Measurements from ENCODE around the gene PITPNB. TPM values are rescaled to one million over a fixed set of nuclear protein-coding genes. Genes with fewer than 3 reads are reported as not detected.

PITPNB gene
- polyA plus RNA-seq, 1 donor (not counting 4 experiments of a cell fraction or from before 2014, with no cell fraction given) = 81.6 TPM

DNA sequence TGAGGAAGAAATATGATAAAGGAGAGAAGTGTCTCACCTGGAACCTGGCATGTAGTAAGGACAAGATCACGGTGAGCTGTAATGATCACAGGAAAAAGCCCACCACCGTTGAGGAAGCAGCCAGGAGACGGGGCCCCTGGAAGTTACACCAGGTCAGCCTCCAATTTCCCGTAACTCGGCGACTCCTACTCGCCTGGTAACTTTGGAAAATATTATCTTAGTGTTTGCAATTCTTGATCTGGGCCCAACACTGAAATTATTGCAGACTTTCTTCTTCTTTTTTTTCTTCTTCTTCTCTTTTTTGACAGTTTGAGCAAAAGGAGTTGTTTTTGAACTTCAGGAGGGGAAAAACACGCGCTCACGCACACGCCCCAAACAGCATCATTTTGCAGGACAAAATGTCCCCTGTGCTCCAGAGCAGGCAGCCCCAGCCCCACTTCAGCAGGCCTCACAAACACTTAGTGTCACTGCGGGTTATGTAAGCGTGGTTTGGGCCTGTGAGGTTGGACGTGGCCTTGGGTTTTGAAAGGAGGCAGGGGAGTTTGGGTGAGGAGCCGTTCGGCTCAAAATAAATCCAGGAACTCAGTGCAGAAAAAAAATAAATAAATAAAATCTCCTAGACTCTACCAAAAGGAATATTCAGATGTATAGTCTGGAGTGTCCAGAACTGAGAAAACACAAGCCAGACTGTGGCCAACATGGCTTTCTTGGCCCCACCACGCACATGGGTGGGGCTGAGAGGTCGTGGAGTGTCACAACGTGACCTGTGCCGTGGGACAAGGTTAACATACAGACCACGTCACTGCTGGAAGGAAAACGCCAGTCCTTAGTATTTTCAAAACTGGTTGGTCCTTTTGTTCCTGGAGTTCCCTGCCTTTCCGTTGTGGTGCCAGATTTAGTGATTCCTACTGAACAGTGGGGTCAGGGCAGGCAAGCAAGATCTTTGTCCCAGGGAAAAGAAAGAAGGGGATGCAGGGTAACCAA is 91.2 kb downstream of the PITPNB start:
- TF ChIP-seq, protein P1, sequence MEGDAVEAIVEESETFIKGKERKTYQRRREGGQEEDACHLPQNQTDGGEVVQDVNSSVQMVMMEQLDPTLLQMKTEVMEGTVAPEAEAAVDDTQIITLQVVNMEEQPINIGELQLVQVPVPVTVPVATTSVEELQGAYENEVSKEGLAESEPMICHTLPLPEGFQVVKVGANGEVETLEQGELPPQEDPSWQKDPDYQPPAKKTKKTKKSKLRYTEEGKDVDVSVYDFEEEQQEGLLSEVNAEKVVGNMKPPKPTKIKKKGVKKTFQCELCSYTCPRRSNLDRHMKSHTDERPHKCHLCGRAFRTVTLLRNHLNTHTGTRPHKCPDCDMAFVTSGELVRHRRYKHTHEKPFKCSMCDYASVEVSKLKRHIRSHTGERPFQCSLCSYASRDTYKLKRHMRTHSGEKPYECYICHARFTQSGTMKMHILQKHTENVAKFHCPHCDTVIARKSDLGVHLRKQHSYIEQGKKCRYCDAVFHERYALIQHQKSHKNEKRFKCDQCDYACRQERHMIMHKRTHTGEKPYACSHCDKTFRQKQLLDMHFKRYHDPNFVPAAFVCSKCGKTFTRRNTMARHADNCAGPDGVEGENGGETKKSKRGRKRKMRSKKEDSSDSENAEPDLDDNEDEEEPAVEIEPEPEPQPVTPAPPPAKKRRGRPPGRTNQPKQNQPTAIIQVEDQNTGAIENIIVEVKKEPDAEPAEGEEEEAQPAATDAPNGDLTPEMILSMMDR (optimal IDR thresholded peaks at IDR 0.05 in 1 of 3, IDR thresholded peaks at IDR 0.05 in 1 of 3, conservative IDR thresholded peaks at IDR 0.05 in 1 of 3; ENCODE audit: extremely low read depth in 1 of 3, insufficient read depth in 2 of 3, low read length in 3 of 3) = no peak
- no peak for TF ChIP-seq EZH2 (IDR thresholded peaks at IDR 0.05; ENCODE audit: low read length)
- no peak for FAIRE-seq
- no peaks in the 10 kb centered on the region for H3K9me1 ChIP-seq (ENCODE audit: control insufficient read depth, extremely low read depth, insufficient read depth, low read length)

DNA sequence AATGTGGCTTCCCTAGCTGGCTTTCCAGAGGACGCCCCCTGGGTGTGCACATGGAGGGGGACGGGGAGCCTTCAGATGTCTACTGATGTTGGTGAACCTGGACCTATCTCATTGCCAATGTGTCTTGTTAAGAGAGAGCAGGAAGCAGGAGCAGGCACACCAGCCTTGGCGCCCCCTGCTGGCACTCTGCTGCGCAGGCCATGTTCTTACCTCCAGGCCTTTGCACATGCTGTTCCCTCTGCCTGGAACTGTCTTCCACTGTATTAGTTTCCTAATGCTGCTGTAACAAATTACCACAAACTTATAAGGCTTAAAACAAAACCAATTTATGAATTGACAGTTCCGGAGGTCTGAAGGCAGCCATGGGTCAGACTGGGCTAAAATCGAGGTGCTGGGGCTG is 93.9 kb downstream of the PITPNB start:
- TF ChIP-seq, protein P1 (optimal IDR thresholded peaks at IDR 0.05 in 1 of 3, IDR thresholded peaks at IDR 0.05 in 1 of 3, conservative IDR thresholded peaks at IDR 0.05 in 1 of 3; ENCODE audit: extremely low read depth in 1 of 3, insufficient read depth in 2 of 3, low read length in 3 of 3) = peak; percentile 34 to 75 (median 52)
- TF ChIP-seq EZH2 (IDR thresholded peaks at IDR 0.05; ENCODE audit: low read length) = no peak
- no peak overlapping the region for H3K4me2 ChIP-seq (ENCODE audit: control insufficient read depth, extremely low read depth, insufficient read depth, low read depth, low read length)
- DNase-seq (ENCODE audit: low read depth, low spot score) (no peak), FAIRE-seq (no peak)
- H3K36me3 ChIP-seq (ENCODE audit: control insufficient read depth in 2 of 2, extremely low read depth in 1 of 2, insufficient read depth in 2 of 2, low read length in 2 of 2) = no peaks in the 10 kb centered on the region
- H3K4me1 ChIP-seq (ENCODE audit: control insufficient read depth, extremely low read depth, insufficient read depth, low read length) = no peaks in the 10 kb centered on the region
- H4K20me1 ChIP-seq (ENCODE audit: control insufficient read depth, extremely low read depth, insufficient read depth, low read length) = no peaks in the 10 kb centered on the region
- H3K27ac ChIP-seq (ENCODE audit: control insufficient read depth, insufficient read depth, low read length) = no peak overlapping the region
- H3K9ac ChIP-seq (ENCODE audit: control insufficient read depth, extremely low read depth, insufficient read depth, low read length) = no peak overlapping the region
- dilution Hi-C loops (cut with MboI; ENCODE audit: extremely low pct_ligation_motif_present, low sequenced_read_pairs) = no loop called here
- H3K27me3 ChIP-seq (ENCODE audit: control insufficient read depth, extremely low read depth, insufficient read depth, low read length) = no peaks in the 10 kb centered on the region
- H2AFZ ChIP-seq (ENCODE audit: control insufficient read depth, low read length) = no peak overlapping the region
- H3K79me2 ChIP-seq (ENCODE audit: control insufficient read depth, insufficient read depth, low read length) = no peaks in the 10 kb centered on the region
- no peak overlapping the region for H3K4me3 ChIP-seq (ENCODE audit: control insufficient read depth in 2 of 3, extremely low read depth in 1 of 3, insufficient read depth in 2 of 3, low read depth in 1 of 3, low read length in 3 of 3)
- no peaks in the 10 kb centered on the region for H3K9me3 ChIP-seq (ENCODE audit: control insufficient read depth, low read depth, low read length)
- no peaks in the 10 kb centered on the region for H3K9me1 ChIP-seq (ENCODE audit: control insufficient read depth, extremely low read depth, insufficient read depth, low read length)

More for the DNA sequence above, 91.2 kb downstream of the PITPNB start:
- no peaks in the 10 kb centered on the region for H3K9me3 ChIP-seq (ENCODE audit: control insufficient read depth, low read depth, low read length)
- H3K4me1 ChIP-seq (ENCODE audit: control insufficient read depth, extremely low read depth, insufficient read depth, low read length) = peaks cover 8% of the 10 kb centered on the region
- H2AFZ ChIP-seq (ENCODE audit: control insufficient read depth, low read length) = no peak overlapping the region
- DNase-seq (ENCODE audit: low read depth, low spot score) = no peak
- H3K36me3 ChIP-seq (ENCODE audit: control insufficient read depth in 2 of 2, extremely low read depth in 1 of 2, insufficient read depth in 2 of 2, low read length in 2 of 2) = no peaks in the 10 kb centered on the region
- no peak overlapping the region for H3K4me2 ChIP-seq (ENCODE audit: control insufficient read depth, extremely low read depth, insufficient read depth, low read depth, low read length)
- H3K79me2 ChIP-seq (ENCODE audit: control insufficient read depth, insufficient read depth, low read length) = no peaks in the 10 kb centered on the region
- dilution Hi-C loops (cut with MboI; ENCODE audit: extremely low pct_ligation_motif_present, low sequenced_read_pairs) = no loop called here
- H3K9ac ChIP-seq (ENCODE audit: control insufficient read depth, extremely low read depth, insufficient read depth, low read length) = no peak overlapping the region
- H4K20me1 ChIP-seq (ENCODE audit: control insufficient read depth, extremely low read depth, insufficient read depth, low read length) = no peaks in the 10 kb centered on the region
- H3K27me3 ChIP-seq (ENCODE audit: control insufficient read depth, extremely low read depth, insufficient read depth, low read length) = no peaks in the 10 kb centered on the region
- H3K4me3 ChIP-seq (ENCODE audit: control insufficient read depth in 2 of 3, extremely low read depth in 1 of 3, insufficient read depth in 2 of 3, low read depth in 1 of 3, low read length in 3 of 3) = no peak overlapping the region
- no peak overlapping the region for H3K27ac ChIP-seq (ENCODE audit: control insufficient read depth, insufficient read depth, low read length)

All from keratinocyte (primary cell).